ENCODE measurements around the gene IL36G.

The IL36G gene

GRCh38 chr2:112940859-112941625, 36.8 kb upstream of the IL36G start:
- Mint-ChIP-seq H3K27me3 (ENCODE audit: low read depth) (peaks cover 25% of the 10 kb centered on the region), H3K9me3 (no peaks in the 10 kb centered on the region), H3K4me3 (no peak overlapping the region), H3K36me3 (ENCODE audit: low read depth) (no peaks in the 10 kb centered on the region), H3K27ac (no peak overlapping the region), H3K4me1 (no peaks in the 10 kb centered on the region)
- TF ChIP-seq, protein P1, sequence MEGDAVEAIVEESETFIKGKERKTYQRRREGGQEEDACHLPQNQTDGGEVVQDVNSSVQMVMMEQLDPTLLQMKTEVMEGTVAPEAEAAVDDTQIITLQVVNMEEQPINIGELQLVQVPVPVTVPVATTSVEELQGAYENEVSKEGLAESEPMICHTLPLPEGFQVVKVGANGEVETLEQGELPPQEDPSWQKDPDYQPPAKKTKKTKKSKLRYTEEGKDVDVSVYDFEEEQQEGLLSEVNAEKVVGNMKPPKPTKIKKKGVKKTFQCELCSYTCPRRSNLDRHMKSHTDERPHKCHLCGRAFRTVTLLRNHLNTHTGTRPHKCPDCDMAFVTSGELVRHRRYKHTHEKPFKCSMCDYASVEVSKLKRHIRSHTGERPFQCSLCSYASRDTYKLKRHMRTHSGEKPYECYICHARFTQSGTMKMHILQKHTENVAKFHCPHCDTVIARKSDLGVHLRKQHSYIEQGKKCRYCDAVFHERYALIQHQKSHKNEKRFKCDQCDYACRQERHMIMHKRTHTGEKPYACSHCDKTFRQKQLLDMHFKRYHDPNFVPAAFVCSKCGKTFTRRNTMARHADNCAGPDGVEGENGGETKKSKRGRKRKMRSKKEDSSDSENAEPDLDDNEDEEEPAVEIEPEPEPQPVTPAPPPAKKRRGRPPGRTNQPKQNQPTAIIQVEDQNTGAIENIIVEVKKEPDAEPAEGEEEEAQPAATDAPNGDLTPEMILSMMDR (IDR thresholded peaks at IDR 0.05; ENCODE audit: unreplicated experiment in 3 of 3): no peak

- Mint-ChIP-seq H3K36me3 (ENCODE audit: low read depth) (no peaks in the 10 kb centered on the region), H3K4me3 (no peak overlapping the region), H3K4me1 (no peaks in the 10 kb centered on the region), H3K27me3 (ENCODE audit: low read depth) (peaks cover 25% of the 10 kb centered on the region), H3K9me3 (no peaks in the 10 kb centered on the region), H3K27ac (no peak overlapping the region)
- TF ChIP-seq, protein P1 (IDR thresholded peaks at IDR 0.05; ENCODE audit: unreplicated experiment in 3 of 3): peak; percentile 78 to 85 (median 81)
These were observed 35.8 kb upstream of the IL36G start for GRCh38 chr2:112941753-112942653.

- Mint-ChIP-seq H3K27ac (no peak overlapping the region), H3K4me3 (no peak overlapping the region), H3K4me1 (no peaks in the 10 kb centered on the region), H3K36me3 (ENCODE audit: low read depth) (no peaks in the 10 kb centered on the region), H3K27me3 (ENCODE audit: low read depth) (peaks cover 24% of the 10 kb centered on the region), H3K9me3 (no peaks in the 10 kb centered on the region)
- TF ChIP-seq, protein P1 (IDR thresholded peaks at IDR 0.05; ENCODE audit: unreplicated experiment in 3 of 3): no peak
These were observed 35.2 kb upstream of the IL36G start for GRCh38 chr2:112942654-112943002.

GRCh38 chr2:112944971-112945370, 32.8 kb upstream of the IL36G start:
- H3K9me3 Mint-ChIP-seq: no peaks in the 10 kb centered on the region
- H3K4me3 Mint-ChIP-seq: no peak overlapping the region
- TF ChIP-seq, protein P1 (IDR thresholded peaks at IDR 0.05; ENCODE audit: unreplicated experiment in 3 of 3): no peak
- no peaks in the 10 kb centered on the region for H3K36me3 Mint-ChIP-seq (ENCODE audit: low read depth)
- H3K27ac Mint-ChIP-seq: no peak overlapping the region
- H3K4me1 Mint-ChIP-seq: no peaks in the 10 kb centered on the region
- peaks cover 31% of the 10 kb centered on the region for H3K27me3 Mint-ChIP-seq (ENCODE audit: low read depth)

- H3K27me3 Mint-ChIP-seq (ENCODE audit: low read depth): peaks cover 32% of the 10 kb centered on the region
- H3K9me3 Mint-ChIP-seq: no peaks in the 10 kb centered on the region
- no peak overlapping the region for H3K27ac Mint-ChIP-seq
- TF ChIP-seq, protein P1 (IDR thresholded peaks at IDR 0.05; ENCODE audit: unreplicated experiment in 3 of 3): no peak
- no peaks in the 10 kb centered on the region for H3K36me3 Mint-ChIP-seq (ENCODE audit: low read depth)
- no peak overlapping the region for H3K4me3 Mint-ChIP-seq
- no peaks in the 10 kb centered on the region for H3K4me1 Mint-ChIP-seq
These were observed 31.7 kb upstream of the IL36G start for GRCh38 chr2:112946086-112946485.

Measured in nephron (organoid).